Heart left ventricle (tissue), 16 donors: ENCODE data around the gene CELSR3. TPM values are rescaled to one million over a fixed set of nuclear protein-coding genes. Genes with fewer than 3 reads are reported as not detected.

Experiments used
- ATAC-seq, 4 donors: fragments of 200-7000 bp; cut with Tn5 transposase; one replicate each; pipeline ENCODE4 v1.9.1; 2020 to 2022; ENCODE audit warnings: moderate library complexity in 4 of 4, mild to moderate bottlenecking in 3 of 4, moderate number of reproducible peaks in 1 of 4
- DNase-seq, 5 donors: peaks; one replicate each; pipeline ENCODE4 v3.0.0-alpha.2; 2020
- H3K27ac ChIP-seq, 12 donors: fragments of 200-600 bp; sonication (generic) in 4 of 12; one replicate each; pipeline versions ENCODE4 v1.5.0 to v1.8.0; 2016 to 2022; ENCODE audit warnings: mild to moderate bottlenecking in 2 of 12
- H3K27me3 ChIP-seq, 9 donors: fragments of 200-600 bp; sonication (generic) in 2 of 9; one replicate each; pipeline versions ENCODE4 v1.5.1 to v1.8.0; 2016 to 2022; ENCODE audit warnings: mild to moderate bottlenecking in 3 of 9
- H3K36me3 ChIP-seq, 9 donors: fragments of 200-600 bp; sonication (generic) in 2 of 9; one replicate each; pipeline versions ENCODE4 v1.5.0 to v1.8.0; 2018 to 2022; ENCODE audit warnings: mild to moderate bottlenecking in 2 of 9
- H3K4me1 ChIP-seq, 12 donors: fragments of 200-600 bp; sonication (generic) in 4 of 12; one replicate each; pipeline versions ENCODE4 v1.5.0 to v1.8.0; 2016 to 2022; ENCODE audit warnings: mild to moderate bottlenecking in 3 of 12
- H3K4me3 ChIP-seq, 12 donors: fragments of 200-600 bp; sonication (generic) in 4 of 12; one replicate each; pipeline versions ENCODE4 v1.5.0 to v1.8.0; 2017 to 2022; ENCODE audit warnings: mild to moderate bottlenecking in 9 of 12, moderate library complexity in 4 of 12
- H3K9me3 ChIP-seq, 12 donors: fragments of 200-600 bp; sonication (generic) in 4 of 12; one replicate each; pipeline versions ENCODE4 v1.5.0 to v1.8.0; 2016 to 2022; ENCODE audit warnings: mild to moderate bottlenecking in 1 of 12
- POLR2A ChIP-seq, 2 donors: fragments of 450-650 bp; IDR thresholded peaks; one replicate each; pipeline ENCODE4 v1.6.1; 2017; ENCODE audit warnings: antibody characterized with exemption in 2 of 2, mild to moderate bottlenecking in 2 of 2, moderate library complexity in 2 of 2
- WGBS, 4 donors: extraction: QIAGEN DNeasy Blood & Tissue Kit in 2 of 4; methylation state at CpG; one replicate each; pipeline versions ENCODE4 v1.1.5 to v1.1.7; 2013 to 2018; 5-methylcytosine and 5-hydroxymethylcytosine counted together
- intact Hi-C, 10 donors: fragments of 100-400 bp; cut with DNase I; formaldehyde crosslinking; loops; one replicate each; pipeline versions ENCODE4 v1.11.1 to v1.14.2; 2022
- microRNA-seq, 4 donors: library from miRNA; unstranded; fragments of <30 nt; microRNA quantifications; one replicate each; pipeline versions ENCODE4 to v1.2.0, GENCODE V29; 2017 to 2020
- polyA plus RNA-seq, 2 donors: library from polyadenylated mRNA; stranded (reverse); fragments of 200-250 nt; gene quantifications; one replicate each; pipeline ENCODE4 v1.2.3, GENCODE V29; 2013
- total RNA-seq, 9 donors: library from RNA; depleted of rRNA in 2 of 9; stranded (reverse); fragments of >200 nt in 2 of 9; fragmentation: NEBNext Ultra II Directional in 3 of 9; extraction: Animal tissue kit (Norgen Biotek cat#: 25700) in 3 of 9; gene quantifications; one replicate each; pipeline versions ENCODE4 v1.1.0 to v1.2.4, GENCODE V29; 2016 to 2023
- TF ChIP-seq, protein P1 (sequence below), 12 donors: fragments of 200-600 bp; sonication (generic) in 4 of 12; IDR thresholded peaks; one replicate each; pipeline versions ENCODE4 v1.5.0 to v1.8.0; 2018 to 2022; ENCODE audit warnings: antibody characterized with exemption in 12 of 12, mild to moderate bottlenecking in 5 of 12
- donor health status: ischemic (EF 13 %, LVEDD 7.1; RV severe dilation, severe dysfunction).
- donor health status: healthy with polysubstance abuse.
- donor health status: DM: no; HTN: yes; CAD: no.
- donor health status: DM: no; HTN: no; CAD: no.
- donor health status: ischemic (EF 25% LVEDD 6.9; RV normal size, moderate dysfunction).
- donor health status: ischemic (EF 25% LVEDD 5.7; RV mildly dilated, moderate dysfunction).
- donor health status: healthy.
- donor health status: DM: yes; HTN: yes; CAD: no.
- donor health status: ischemic (EF 35%, LVEDD 5.7; RV mildly dilated, moderate dysfunction).
- donor health status: nonischemic (EF 11% LVEDD 7.7; RV severe dilation, severe dysfunction).
- donor health status: DM: yes; HTN: yes; CAD: no.
- donor health status: PGD.
- donor health status: ischemic (EF 29% LVEDD 5.4; RV normal size, mild dysfunction).
- donor health status: nonischemic (EF 23%, LVEDD 6.1; RV moderate dilation, normal function).

CELSR3 gene
- total and polyA plus RNA-seq, 11 donors, result 0.10 to 0.36 (median 0.19) TPM

- Histone ChIP-seq H3K36me3 (peaks cover 0 to 19% (median 0%) of the 10 kb centered on the region in 9 donors), H3K4me1 (no peaks in the 10 kb centered on the region), H3K9me3 (no peaks in the 10 kb centered on the region), H3K27me3 (no peaks in the 10 kb centered on the region), H3K27ac (no peak overlapping the region), H3K4me3 (no peak overlapping the region)
- 67 to 78% (median 74%) methylated on average over 7 to 15 of the region's 15 CpGs for WGBS, 4 donors
- intact Hi-C loops, result no loop called here
- DNase-seq (no peak), ATAC-seq (no peak)
- TF ChIP-seq POLR2A (IDR thresholded peaks at IDR 0.05), result no peak
- TF ChIP-seq, protein P1, sequence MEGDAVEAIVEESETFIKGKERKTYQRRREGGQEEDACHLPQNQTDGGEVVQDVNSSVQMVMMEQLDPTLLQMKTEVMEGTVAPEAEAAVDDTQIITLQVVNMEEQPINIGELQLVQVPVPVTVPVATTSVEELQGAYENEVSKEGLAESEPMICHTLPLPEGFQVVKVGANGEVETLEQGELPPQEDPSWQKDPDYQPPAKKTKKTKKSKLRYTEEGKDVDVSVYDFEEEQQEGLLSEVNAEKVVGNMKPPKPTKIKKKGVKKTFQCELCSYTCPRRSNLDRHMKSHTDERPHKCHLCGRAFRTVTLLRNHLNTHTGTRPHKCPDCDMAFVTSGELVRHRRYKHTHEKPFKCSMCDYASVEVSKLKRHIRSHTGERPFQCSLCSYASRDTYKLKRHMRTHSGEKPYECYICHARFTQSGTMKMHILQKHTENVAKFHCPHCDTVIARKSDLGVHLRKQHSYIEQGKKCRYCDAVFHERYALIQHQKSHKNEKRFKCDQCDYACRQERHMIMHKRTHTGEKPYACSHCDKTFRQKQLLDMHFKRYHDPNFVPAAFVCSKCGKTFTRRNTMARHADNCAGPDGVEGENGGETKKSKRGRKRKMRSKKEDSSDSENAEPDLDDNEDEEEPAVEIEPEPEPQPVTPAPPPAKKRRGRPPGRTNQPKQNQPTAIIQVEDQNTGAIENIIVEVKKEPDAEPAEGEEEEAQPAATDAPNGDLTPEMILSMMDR (IDR thresholded peaks at IDR 0.05), result no peak
Observed at GRCh38 chr3:48588230-48588629, 74.5 kb downstream of the CELSR3 start.

GRCh38 chr3:48587686-48588085, 75.0 kb downstream of the CELSR3 start:
- no peaks in the 10 kb centered on the region for H3K27me3 ChIP-seq
- TF ChIP-seq, protein P1 (IDR thresholded peaks at IDR 0.05), result no peak
- no peak for TF ChIP-seq POLR2A (IDR thresholded peaks at IDR 0.05)
- WGBS, 4 donors, result 65 to 88% (median 84%) methylated on average over 5 to 11 of the region's 11 CpGs
- ATAC-seq (no peak), DNase-seq (no peak)
- intact Hi-C loops, result no loop called here
- no peaks in the 10 kb centered on the region for H3K4me1 ChIP-seq
- H3K27ac ChIP-seq, result no peak overlapping the region
- peaks cover 0 to 19% (median 0%) of the 10 kb centered on the region in 9 donors for H3K36me3 ChIP-seq
- no peaks in the 10 kb centered on the region for H3K9me3 ChIP-seq
- H3K4me3 ChIP-seq, result no peak overlapping the region

Small RNA genes lying within 50 kb of the gene (microRNA-seq; reads per million reads assigned to microRNA genes)
- 0 reads per million in 4 donors for gene MIR4793

Other genes with a start within 250 kb of the CELSR3 start
- 10 to 100 TPM; 28.0 to 71.8 (median 46.4) TPM for gene PLXNB1, start 232.8 kb downstream of the CELSR3 start, total RNA-seq
- gene PLXNB1, start 232.8 kb downstream of the CELSR3 start, polyA plus RNA-seq, result 10 to 100 TPM; 31.8 to 64.6 TPM
- 10 to 100 TPM in 6 of 9 donors, 1 to 10 TPM in 3; 8.2 to 14.8 (median 11.6) TPM for gene CCDC51, start 222.8 kb downstream of the CELSR3 start, total RNA-seq
- gene CCDC51, start 222.8 kb downstream of the CELSR3 start, polyA plus RNA-seq, result 10 to 100 TPM in 1 of 2 donors, 1 to 10 TPM in 1; 9.3 to 13.5 TPM
- gene TMA7, start 222.6 kb downstream of the CELSR3 start, total RNA-seq, result 100 to 1,000 TPM; 177 to 284 (median 198) TPM
- gene TMA7, start 222.6 kb downstream of the CELSR3 start, polyA plus RNA-seq, result 100 to 1,000 TPM; 289 to 733 TPM
- gene ATRIP, start 216.1 kb downstream of the CELSR3 start, total RNA-seq, result 1 to 10 TPM; 2.1 to 5.0 (median 3.6) TPM
- 1 to 10 TPM; 2.6 to 5.1 TPM for gene ATRIP, start 216.1 kb downstream of the CELSR3 start, polyA plus RNA-seq
- 100 to 1,000 TPM in 2 of 9 donors, 10 to 100 TPM in 7; 38.6 to 124 (median 54.6) TPM for gene SHISA5, start 158.7 kb downstream of the CELSR3 start, total RNA-seq
- 10 to 100 TPM; 25.8 to 68.5 TPM for gene SHISA5, start 158.7 kb downstream of the CELSR3 start, polyA plus RNA-seq
- 1 to 10 TPM in 5 of 9 donors, under 1 TPM in 4; 0.44 to 9.1 (median 1.0) TPM for gene PFKFB4, start 106.1 kb downstream of the CELSR3 start, total RNA-seq
- 1 to 10 TPM; 1.2 to 1.3 TPM for gene PFKFB4, start 106.1 kb downstream of the CELSR3 start, polyA plus RNA-seq
- gene UCN2, start 99.1 kb downstream of the CELSR3 start, total RNA-seq, result under 1 TPM in 5 of 9 donors, not detected in 4; 0.23 to 0.35 (median 0.25) TPM
- gene UCN2, start 99.1 kb downstream of the CELSR3 start, polyA plus RNA-seq, result under 1 TPM; 0.11 to 0.15 TPM
- 10 to 100 TPM in 6 of 9 donors, 1 to 10 TPM in 3; 2.4 to 25.2 (median 11.5) TPM for gene COL7A1, start 67.6 kb downstream of the CELSR3 start, total RNA-seq
- 10 to 100 TPM in 1 of 2 donors, 1 to 10 TPM in 1; 4.8 to 18.5 TPM for gene COL7A1, start 67.6 kb downstream of the CELSR3 start, polyA plus RNA-seq
- gene UQCRC1, start 53.2 kb downstream of the CELSR3 start, total RNA-seq, result 1,000 to 10,000 TPM in 5 of 9 donors, 100 to 1,000 TPM in 4; 580 to 2,191 (median 1,008) TPM
- gene UQCRC1, start 53.2 kb downstream of the CELSR3 start, polyA plus RNA-seq, result 1,000 to 10,000 TPM in 1 of 2 donors, 100 to 1,000 TPM in 1; 802 to 1,337 TPM
- not detected for gene TMEM89, start 41.1 kb downstream of the CELSR3 start, total RNA-seq
- gene TMEM89, start 41.1 kb downstream of the CELSR3 start, polyA plus RNA-seq, result not detected
- gene SLC26A6, start 27.4 kb downstream of the CELSR3 start, total RNA-seq, result 10 to 100 TPM in 3 of 9 donors, 1 to 10 TPM in 6; 6.7 to 14.6 (median 9.2) TPM
- gene SLC26A6, start 27.4 kb downstream of the CELSR3 start, polyA plus RNA-seq, result 10 to 100 TPM; 10.0 to 12.9 TPM
- 10 to 100 TPM in 7 of 9 donors, 1 to 10 TPM in 2; 9.8 to 47.6 (median 14.7) TPM for gene NCKIPSD, start 23.0 kb upstream of the CELSR3 start, total RNA-seq
- 10 to 100 TPM; 11.5 to 16.9 TPM for gene NCKIPSD, start 23.0 kb upstream of the CELSR3 start, polyA plus RNA-seq
- 10 to 100 TPM; 14.1 to 35.5 (median 25.6) TPM for gene IP6K2, start 54.3 kb upstream of the CELSR3 start, total RNA-seq
- 10 to 100 TPM; 33.4 to 42.7 TPM for gene IP6K2, start 54.3 kb upstream of the CELSR3 start, polyA plus RNA-seq
- 10 to 100 TPM; 33.2 to 71.6 (median 44.9) TPM for gene PRKAR2A, start 185.0 kb upstream of the CELSR3 start, total RNA-seq
- 10 to 100 TPM; 10.6 to 35.8 TPM for gene PRKAR2A, start 185.0 kb upstream of the CELSR3 start, polyA plus RNA-seq
- 100 to 1,000 TPM in 2 of 9 donors, 10 to 100 TPM in 7; 44.6 to 176 (median 69.5) TPM for gene SLC25A20, start 236.0 kb upstream of the CELSR3 start, total RNA-seq
- 10 to 100 TPM; 50.5 to 65.7 TPM for gene SLC25A20, start 236.0 kb upstream of the CELSR3 start, polyA plus RNA-seq